ENCODE measurements around the gene PTPRT.

Gene PTPRT

GRCh38 chr20:42150230-42150629, 1039.5 kb downstream of the PTPRT start:
- no peaks in the 10 kb centered on the region for H3K9me3 ChIP-seq (replicated peaks; ENCODE audit: insufficient read depth, low read length)
- H3K79me2 ChIP-seq (ENCODE audit: low read length), result no peaks in the 10 kb centered on the region
- no peaks in the 10 kb centered on the region for H3K9me2 ChIP-seq (replicated peaks; ENCODE audit: insufficient read depth, low read length)
- no peak overlapping the region for H3K9ac ChIP-seq (ENCODE audit: low read length)
- no peak overlapping the region for H2AFZ ChIP-seq (ENCODE audit: low read length)
- H3K4me1 ChIP-seq (ENCODE audit: low read length), result no peaks in the 10 kb centered on the region
- H3K27me3 ChIP-seq (replicated peaks; ENCODE audit: insufficient read depth, low read length), result no peaks in the 10 kb centered on the region
- TF ChIP-seq EZH2 (optimal IDR thresholded peaks at IDR 0.05; ENCODE audit: low read depth, low read length) (no peak), CTCF (IDR thresholded peaks at IDR 0.05; ENCODE audit: low read length) (no peak), EZH2phosphoT487 (IDR thresholded peaks at IDR 0.05; ENCODE audit: low read length) (no peak)
- no peaks in the 10 kb centered on the region for H4K20me1 ChIP-seq (ENCODE audit: insufficient read depth, low read length)
- H3K36me3 ChIP-seq (replicated peaks; ENCODE audit: insufficient read depth, low read length), result no peaks in the 10 kb centered on the region
- no peak overlapping the region for H3K4me2 ChIP-seq (ENCODE audit: low read depth, low read length)
- no peak for DNase-seq
- H3F3A ChIP-seq (ENCODE audit: insufficient read depth, low read length), result no peaks in the 10 kb centered on the region
- no peak overlapping the region for H3K27ac ChIP-seq (ENCODE audit: low read length)
- no peak overlapping the region for H3K4me3 ChIP-seq (ENCODE audit: low read length)

DNA sequence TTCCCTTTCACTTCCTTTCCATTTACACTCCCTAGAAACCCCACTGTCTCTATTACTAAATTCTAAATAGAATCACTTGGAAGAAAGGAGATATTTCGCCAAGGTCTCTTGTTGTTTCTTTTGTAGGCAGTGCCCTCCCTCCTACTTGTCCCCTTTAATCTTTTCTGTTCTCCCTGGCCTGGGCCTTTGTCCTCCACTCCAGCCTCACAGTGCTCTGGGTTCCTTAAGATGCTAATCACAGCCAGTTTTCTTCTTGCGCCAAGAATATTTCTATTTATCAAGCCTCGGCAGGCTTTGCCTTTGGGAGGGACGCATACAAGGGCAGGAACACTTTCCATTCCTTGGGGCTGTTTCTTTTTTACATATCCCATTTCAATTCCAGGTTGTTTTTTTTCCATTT, 1051.0 kb downstream of the PTPRT start:
- no peak overlapping the region for H3K4me3 ChIP-seq (ENCODE audit: low read length)
- DNase-seq, result no peak
- no peaks in the 10 kb centered on the region for H3F3A ChIP-seq (ENCODE audit: insufficient read depth, low read length)
- H4K20me1 ChIP-seq (ENCODE audit: insufficient read depth, low read length), result no peaks in the 10 kb centered on the region
- H3K27me3 ChIP-seq (replicated peaks; ENCODE audit: insufficient read depth, low read length), result no peaks in the 10 kb centered on the region
- H3K9me3 ChIP-seq (replicated peaks; ENCODE audit: insufficient read depth, low read length), result no peaks in the 10 kb centered on the region
- no peak overlapping the region for H3K27ac ChIP-seq (ENCODE audit: low read length)
- H3K9ac ChIP-seq (ENCODE audit: low read length), result no peak overlapping the region
- H3K36me3 ChIP-seq (replicated peaks; ENCODE audit: insufficient read depth, low read length), result no peaks in the 10 kb centered on the region
- TF ChIP-seq EZH2 (optimal IDR thresholded peaks at IDR 0.05; ENCODE audit: low read depth, low read length) (no peak), EZH2phosphoT487 (IDR thresholded peaks at IDR 0.05; ENCODE audit: low read length) (no peak), CTCF (IDR thresholded peaks at IDR 0.05; ENCODE audit: low read length) (no peak)
- H3K79me2 ChIP-seq (ENCODE audit: low read length), result no peaks in the 10 kb centered on the region
- H3K4me1 ChIP-seq (ENCODE audit: low read length), result 0 out of 2 replicates have a peak, but pooled peaks cover 5% of the 10 kb centered on the region
- no peaks in the 10 kb centered on the region for H3K9me2 ChIP-seq (replicated peaks; ENCODE audit: insufficient read depth, low read length)
- no peak overlapping the region for H3K4me2 ChIP-seq (ENCODE audit: low read depth, low read length)
- H2AFZ ChIP-seq (ENCODE audit: low read length), result no peak overlapping the region

DNA sequence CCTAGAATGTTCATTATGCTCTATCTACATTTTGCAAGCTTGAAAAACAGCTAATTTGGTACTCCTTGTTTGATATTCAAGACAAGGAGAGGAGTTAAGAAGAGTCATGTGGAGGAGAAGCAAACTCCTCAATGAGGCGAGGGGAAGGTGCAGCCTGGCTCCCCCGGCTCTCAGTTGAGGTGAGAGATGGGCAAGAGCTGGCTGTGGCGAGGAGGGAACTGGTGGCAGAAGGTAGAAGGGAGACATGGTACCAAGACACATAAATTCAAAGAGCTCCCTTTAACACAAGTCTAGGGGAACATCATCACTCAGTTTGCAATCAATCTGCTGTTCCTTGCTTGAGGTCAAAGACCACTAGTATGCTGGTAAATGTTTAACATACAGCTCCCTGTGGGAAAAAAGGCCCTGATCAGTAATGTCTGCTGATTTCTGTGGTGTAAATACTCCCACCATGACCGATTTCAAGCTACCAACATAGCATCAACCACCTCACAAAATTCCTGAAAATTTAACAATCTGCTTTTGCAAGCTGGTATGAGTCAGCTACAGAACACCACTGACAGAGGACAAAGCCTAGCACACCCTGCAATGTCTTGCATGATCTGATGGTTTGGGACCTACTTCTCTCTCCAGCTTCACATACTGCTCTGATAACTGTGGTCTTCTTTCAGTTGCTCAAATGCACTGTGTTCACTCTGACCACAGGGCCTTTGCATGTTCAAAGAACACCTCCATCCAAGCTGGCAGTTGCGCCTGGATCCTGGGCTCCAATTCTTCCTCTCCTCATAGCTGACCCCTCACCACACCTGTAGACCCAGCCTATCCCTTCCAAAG, 1055.2 kb downstream of the PTPRT start:
- Histone ChIP-seq H2AFZ (ENCODE audit: low read length) (no peak overlapping the region), H3K36me3 (replicated peaks; ENCODE audit: insufficient read depth, low read length) (no peaks in the 10 kb centered on the region), H3K27me3 (replicated peaks; ENCODE audit: insufficient read depth, low read length) (no peaks in the 10 kb centered on the region), H3K4me3 (ENCODE audit: low read length) (no peak overlapping the region), H3K9me3 (replicated peaks; ENCODE audit: insufficient read depth, low read length) (no peaks in the 10 kb centered on the region), H3K9ac (ENCODE audit: low read length) (no peak overlapping the region), H3K79me2 (ENCODE audit: low read length) (no peaks in the 10 kb centered on the region), H3K27ac (ENCODE audit: low read length) (no peak overlapping the region), H3F3A (ENCODE audit: insufficient read depth, low read length) (no peaks in the 10 kb centered on the region), H3K4me2 (ENCODE audit: low read depth, low read length) (no peak overlapping the region), H3K9me2 (replicated peaks; ENCODE audit: insufficient read depth, low read length) (no peaks in the 10 kb centered on the region), H3K4me1 (ENCODE audit: low read length) (0 out of 2 replicates have a peak, but pooled peaks cover 5% of the 10 kb centered on the region), H4K20me1 (ENCODE audit: insufficient read depth, low read length) (no peaks in the 10 kb centered on the region)
- no peak for DNase-seq
- TF ChIP-seq EZH2 (optimal IDR thresholded peaks at IDR 0.05; ENCODE audit: low read depth, low read length) (no peak), EZH2phosphoT487 (IDR thresholded peaks at IDR 0.05; ENCODE audit: low read length) (no peak), CTCF (IDR thresholded peaks at IDR 0.05; ENCODE audit: low read length) (no peak)

All from MM.1S (cell line).